ENCODE results near the gene PHF12.

- TF ChIP-seq CTCF (conservative IDR thresholded peaks at IDR 0.05) (no peak), EZH2 (IDR thresholded peaks at IDR 0.05; ENCODE audit: low read depth) (no peak)
Measured at GRCh38 chr17:28997806-28998205, 46.5 kb upstream of the PHF12 start.
